B cell (primary cell): ENCODE data around the gene CRYBA2. TPM values are rescaled to one million over a fixed set of nuclear protein-coding genes. Genes with fewer than 3 reads are reported as not detected.

Experiments
- ATAC-seq: fragments of 200-7000 bp; cut with Tn5 transposase; one replicate; pipeline ENCODE4 v1.10.0; 2021; ENCODE audit warnings: low read depth, mild to moderate bottlenecking, moderate number of reproducible peaks, moderate library complexity
- CTCF ChIA-PET: fragments of 350-600 bp; sonication (Branson Sonifier 250); formaldehyde crosslinking; loops from one replicate; lab custom pipeline; 2021; ENCODE audit warnings: antibody characterized with exemption, inconsistent platforms; lab: Charles Lee
- POLR2A ChIA-PET: fragments of 350-600 bp; sonication (Branson Sonifier 250); formaldehyde crosslinking; loops from one replicate; lab custom pipeline; 2021; ENCODE audit warnings: antibody characterized with exemption; lab: Charles Lee
- DNase-seq: peaks from one replicate; pipeline ENCODE4 v3.0.0; 2013
- H2AFZ ChIP-seq: 2 replicates; pipeline ENCODE4 v1.6.1; 2012; ENCODE audit warnings: mild to moderate bottlenecking, low read depth, low read length; ENCODE audit not compliant: insufficient read depth, poor library complexity, severe bottlenecking
- H3K27ac ChIP-seq, 2 donors: 1 replicate in 1 of 2; 2 replicates in 1 of 2; pipeline ENCODE4 v1.5.1; 2012 to 2013; ENCODE audit warnings: low read length in 2 of 2, mild to moderate bottlenecking in 2 of 2, moderate library complexity in 1 of 2
- H3K27me3 ChIP-seq, 4 experiments: fragments of 200-600 bp in 1 of 4; sonication (generic) in 1 of 4; replicated peaks in 1 of 4; 1 replicate in 2 of 4; 2 replicates in 2 of 4; pipeline versions ENCODE4 v1.6.1 to v1.7.0; 2013 to 2016; ENCODE audit warnings: low read length in 3 of 4, mild to moderate bottlenecking in 2 of 4, mixed read lengths in 1 of 4, moderate library complexity in 1 of 4; ENCODE audit not compliant: insufficient read depth in 4 of 4, control insufficient read depth in 3 of 4; ENCODE audit errors: control extremely low read depth in 1 of 4
- H3K36me3 ChIP-seq, 2 experiments: replicated peaks in 1 of 2; 1 replicate in 1 of 2; 2 replicates in 1 of 2; pipeline versions ENCODE4 v1.6.1 to v1.7.1; 2013; ENCODE audit warnings: low read length in 1 of 2; ENCODE audit not compliant: insufficient read depth in 2 of 2, control insufficient read depth in 1 of 2; ENCODE audit errors: control extremely low read depth in 1 of 2, extremely low read depth in 1 of 2
- H3K4me1 ChIP-seq, 2 donors: fragments of 200-600 bp in 1 of 2; sonication (generic) in 1 of 2; 1 replicate in 1 of 2; 2 replicates in 1 of 2; pipeline versions ENCODE4 v1.5.1 to v1.6.1; 2013 to 2017; ENCODE audit warnings: low read length in 2 of 2; ENCODE audit not compliant: control insufficient read depth in 2 of 2, insufficient read depth in 2 of 2
- H3K4me2 ChIP-seq: replicated peaks from 2 replicates; pipeline ENCODE3; 2012; ENCODE audit warnings: mild to moderate bottlenecking, low read depth, low read length; ENCODE audit not compliant: poor library complexity, severe bottlenecking
- H3K4me3 ChIP-seq, 5 experiments: fragments of 200-600 bp in 1 of 5; sonication (generic) in 1 of 5; 1 replicate in 3 of 5; 2 replicates in 2 of 5; pipeline versions ENCODE4 v1.5.1 to v1.7.0; 2011 to 2016; ENCODE audit warnings: low read length in 4 of 5, mild to moderate bottlenecking in 4 of 5, low read depth in 2 of 5, control low read depth in 1 of 5, moderate library complexity in 1 of 5; ENCODE audit not compliant: insufficient read depth in 1 of 5; ENCODE audit errors: control extremely low read depth in 1 of 5, extremely low read depth in 1 of 5
- H3K79me2 ChIP-seq: fragments of 200-600 bp; sonication (generic); one replicate; pipeline ENCODE4 v1.6.0; 2016; ENCODE audit warnings: low read length; ENCODE audit not compliant: control insufficient read depth, insufficient read depth
- H3K9ac ChIP-seq: fragments of 200-600 bp; sonication (generic); 2 replicates; pipeline ENCODE4 v1.6.1; 2017; ENCODE audit warnings: mild to moderate bottlenecking, low read length, moderate library complexity
- H3K9me3 ChIP-seq, 3 donors: one replicate each; pipeline versions ENCODE4 v1.6.1 to v1.7.1; 2013; ENCODE audit warnings: low read length in 2 of 3; ENCODE audit not compliant: control insufficient read depth in 2 of 3, insufficient read depth in 1 of 3; ENCODE audit errors: control extremely low read depth in 1 of 3
- H4K20me1 ChIP-seq: 2 replicates; pipeline ENCODE4 v1.6.0; 2012; ENCODE audit warnings: mild to moderate bottlenecking, low read length; ENCODE audit not compliant: insufficient read depth, control insufficient read depth, poor library complexity, severe bottlenecking
- H3K27ac Mint-ChIP-seq: one replicate; pipeline ENCODE4 v1.8.0; 2021; ENCODE audit warnings: mixed read lengths
- H3K27me3 Mint-ChIP-seq: one replicate; pipeline ENCODE4 v1.8.0; 2021; ENCODE audit warnings: mixed read lengths
- H3K4me1 Mint-ChIP-seq: one replicate; pipeline ENCODE4 v1.8.0; 2021; ENCODE audit warnings: mixed read lengths
- H3K4me3 Mint-ChIP-seq: one replicate; pipeline ENCODE4 v1.8.0; 2021; ENCODE audit warnings: mixed read lengths
- H3K9me3 Mint-ChIP-seq: one replicate; pipeline ENCODE4 v1.8.0; 2022; ENCODE audit warnings: mixed read lengths; ENCODE audit not compliant: insufficient read depth
- CTCF ChIP-seq: fragments of 200-600 bp; IDR thresholded peaks from one replicate; pipeline ENCODE4 v1.8.0; 2022; ENCODE audit warnings: antibody characterized with exemption, mild to moderate bottlenecking
- EZH2 ChIP-seq: IDR thresholded peaks from 2 replicates; pipeline ENCODE4 v1.6.1; 2012; ENCODE audit warnings: borderline replicate concordance, low read depth, mild to moderate bottlenecking, moderate library complexity, low read length; ENCODE audit not compliant: insufficient read depth, poor library complexity, severe bottlenecking
- WGBS: methylation state at CpG from one replicate; pipeline ENCODE4 v1.1.5; 2013; ENCODE audit warnings: missing lambda C conversion rate; ENCODE audit not compliant: insufficient coverage; 5-methylcytosine and 5-hydroxymethylcytosine counted together
- intact Hi-C: fragments of 100-400 bp; cut with micrococcal nuclease; formaldehyde crosslinking; loops from one replicate; pipeline ENCODE4 v1.10.0; 2022
- polyA plus RNA-seq: library from polyadenylated mRNA; depleted of rRNA; stranded (reverse); fragments of >200 nt; gene quantifications from 2 replicates; pipeline ENCODE4 v1.2.3, GENCODE V29; 2012
- total RNA-seq, 2 donors: library from RNA; stranded (reverse); fragments of 120-200 nt in 1 of 2; gene quantifications; 1 replicate in 1 of 2; 2 replicates in 1 of 2; pipeline versions ENCODE4 v1.2.3 to v1.2.4, GENCODE V29; 2013 to 2022

CRYBA2 gene
- total and polyA plus RNA-seq, 2 donors (not counting 1 experiment from before 2014, with no cell fraction given) = not detected

- CTCF ChIA-PET = interaction anchor here (1.3 to 1.4 kb wide), 3 partner anchors 22 to 105 kb away, joined by 3 to 4 read pairs (median 4); no protein-coding TSS in a partner anchor
- peak; percentile 34 for TF ChIP-seq EZH2
- no peak for TF ChIP-seq CTCF
- intact Hi-C loops = no loop called here
- peaks cover 22% of the 10 kb centered on the region for H3K4me1 Mint-ChIP-seq
- H3K27me3 Mint-ChIP-seq = peaks cover 59% of the 10 kb centered on the region
- H3K27me3 ChIP-seq = peaks cover 0 to 83% (median 32%) of the 10 kb centered on the region in 4 experiments
- no peaks in the 10 kb centered on the region for H3K9me3 Mint-ChIP-seq
- no peaks in the 10 kb centered on the region for H4K20me1 ChIP-seq
- peaks cover 0 to 26% (median 0%) of the 10 kb centered on the region in 3 donors for H3K9me3 ChIP-seq
- no peak overlapping the region for H3K27ac Mint-ChIP-seq
- no peak overlapping the region for H3K27ac ChIP-seq
- H3K4me3 ChIP-seq = peak overlapping the region in 3 of 5 experiments; percentile 17 to 39 (median 35)
- no peaks in the 10 kb centered on the region for H3K36me3 ChIP-seq
- peak overlapping the region; percentile 83 for H3K4me3 Mint-ChIP-seq
- POLR2A ChIA-PET = interaction anchor here (0.6 kb wide), 1 partner anchor 295 kb away, joined by 12 read pairs; no protein-coding TSS in a partner anchor
- DNase-seq = peak; percentile 59
- peak overlapping the region; percentile 42 for H3K9ac ChIP-seq
- H2AFZ ChIP-seq = peak overlapping the region; percentile 60
- WGBS = 4% methylated on average over 72 of the region's 72 CpGs
- H3K4me2 ChIP-seq = peak overlapping the region; percentile 76
- ATAC-seq = peak; percentile 51
- no peaks in the 10 kb centered on the region for H3K79me2 ChIP-seq
- H3K4me1 ChIP-seq = peaks cover 25 to 37% of the 10 kb centered on the region in 2 donors
Observed at GRCh38 chr2:219002395-219003266, 9.4 kb upstream of the CRYBA2 start.
